Fibroblast of skin of left biceps (primary cell): ENCODE results near the gene ZSWIM3.
"Not testable (repeated sequence)": the region's sequence is repeated elsewhere in the genome, so short reads cannot be mapped to it uniquely, and the experiment has no call there.

Source experiments
- DNase-seq, 2 experiments: peaks; one replicate each; pipeline ENCODE4 v3.0.0-alpha.2; 2013; ENCODE audit warnings: low read depth in 2 of 2

ZSWIM3 gene

GRCh38 chr20:45890077-45890984 lies 32.9 kb downstream of the ZSWIM3 start:
- peak; percentile 40 to 45 for DNase-seq

GRCh38 chr20:45890985-45891983 lies 33.9 kb downstream of the ZSWIM3 start, which contains the start of the genes CTSA and NEURL2:
Gene CTSA (plus strand): TSS chr20:45891335. CDS start chr20:45891569, 234 bp downstream.
Gene NEURL2 (minus strand): TSS chr20:45891208. CDS start chr20:45890991, 217 bp downstream.
- peak; percentile 77 to 82 for DNase-seq

- DNase-seq = no peak
Observed at GRCh38 chr20:45892049-45892825, 34.8 kb downstream of the ZSWIM3 start.

GRCh38 chr20:45892828-45893500 lies 35.5 kb downstream of the ZSWIM3 start:
- DNase-seq = no peak

GRCh38 chr20:45893831-45894230 lies 36.4 kb downstream of the ZSWIM3 start:
- DNase-seq = no peak

- no peak for DNase-seq
Observed at GRCh38 chr20:45894797-45895196, 37.4 kb downstream of the ZSWIM3 start.

GRCh38 chr20:45896641-45897161 lies 39.3 kb downstream of the ZSWIM3 start:
- no peak for DNase-seq

GRCh38 chr20:45897289-45897688 lies 39.9 kb downstream of the ZSWIM3 start:
- no peak for DNase-seq

GRCh38 chr20:45897692-45898091 lies 40.3 kb downstream of the ZSWIM3 start:
- DNase-seq = no peak

- no peak for DNase-seq
Observed at GRCh38 chr20:45898285-45898684, 40.9 kb downstream of the ZSWIM3 start.

- no peak for DNase-seq
Observed at GRCh38 chr20:45899046-45899835, 41.8 kb downstream of the ZSWIM3 start.

GRCh38 chr20:45901332-45901731 lies 43.9 kb downstream of the ZSWIM3 start:
- DNase-seq = not testable (repeated sequence)

- DNase-seq = no peak
Observed at GRCh38 chr20:45902199-45902701, 44.8 kb downstream of the ZSWIM3 start.

- no peak for DNase-seq
Observed at GRCh38 chr20:45904583-45905504, 47.4 kb downstream of the ZSWIM3 start.

GRCh38 chr20:45905505-45906079 lies 48.2 kb downstream of the ZSWIM3 start:
- DNase-seq = no peak

- no peak for DNase-seq
Observed at GRCh38 chr20:45907219-45907948, 50.0 kb downstream of the ZSWIM3 start.

GRCh38 chr20:45908084-45908483 lies 50.7 kb downstream of the ZSWIM3 start:
- no peak for DNase-seq
